OCI-LY7 (cell line): Measurements from ENCODE around the gene APBA1. TPM values are rescaled to one million over a fixed set of nuclear protein-coding genes. Genes with fewer than 3 reads are reported as not detected.

ENCODE experiments used
- BruUV-seq: library from RNA; stranded (reverse); fragments of 400-500 nt; replicated peaks from 2 replicates; lab custom pipeline; 2021; lab: Mats Ljungman, UMichigan
- CTCF ChIA-PET: fragments of 300-600 bp; sonication (Branson Sonifier 250); formaldehyde crosslinking; loops from one replicate; lab custom pipeline; 2022; ENCODE audit warnings: antibody characterized with exemption; ENCODE audit not compliant: unreplicated experiment; lab: Charles Lee
- POLR2A ChIA-PET: fragments of 300-600 bp; sonication (Branson Sonifier 250); formaldehyde crosslinking; loops from one replicate; lab custom pipeline; 2022; ENCODE audit warnings: antibody characterized with exemption; lab: Charles Lee
- DNase-seq: peaks from one replicate; pipeline ENCODE4 v3.0.0-alpha.2; 2015; ENCODE audit warnings: low spot score
- H2AFZ ChIP-seq: fragments of 200-600 bp; sonication (generic), shearing (Covaris generic); 2 replicates; pipeline ENCODE4 v1.6.1; 2014; ENCODE audit warnings: mild to moderate bottlenecking, antibody characterized with exemption, low read length, moderate library complexity
- H3K27ac ChIP-seq: fragments of 200-600 bp; sonication (generic); 2 replicates; pipeline ENCODE4 v1.5.1; 2014; ENCODE audit warnings: mixed run types, low read depth, mild to moderate bottlenecking, moderate library complexity, low read length, inconsistent platforms; ENCODE audit not compliant: poor library complexity, severe bottlenecking
- H3K36me3 ChIP-seq: fragments of 200-600 bp; sonication (generic); 2 replicates; pipeline ENCODE4 v1.6.1; 2014; ENCODE audit warnings: mild to moderate bottlenecking, antibody characterized with exemption, low read length, moderate library complexity, mixed read lengths; ENCODE audit not compliant: insufficient read depth
- H3K4me1 ChIP-seq: fragments of 200-600 bp; sonication (generic); 2 replicates; pipeline ENCODE4 v1.5.1; 2014; ENCODE audit warnings: mild to moderate bottlenecking, low read length; ENCODE audit not compliant: insufficient read depth, poor library complexity, severe bottlenecking
- H3K4me2 ChIP-seq: fragments of 200-600 bp; sonication (generic); 2 replicates; pipeline ENCODE4 v1.6.1; 2014; ENCODE audit warnings: mild to moderate bottlenecking, low read length
- H3K4me3 ChIP-seq: fragments of 200-600 bp; sonication (generic); 2 replicates; pipeline ENCODE4 v1.5.1; 2014; ENCODE audit warnings: mild to moderate bottlenecking, low read depth, low read length; ENCODE audit not compliant: poor library complexity, severe bottlenecking
- H3K79me2 ChIP-seq: fragments of 200-600 bp; sonication (generic); 2 replicates; pipeline ENCODE4 v1.6.1; 2016; ENCODE audit warnings: low read depth, mild to moderate bottlenecking, low read length, moderate library complexity, mixed read lengths; ENCODE audit not compliant: insufficient read depth
- H3K9me2 ChIP-seq: fragments of 200-600 bp; sonication (generic); 2 replicates; pipeline ENCODE4 v1.6.1; 2016; ENCODE audit warnings: mild to moderate bottlenecking, low read length, mixed read lengths; ENCODE audit not compliant: insufficient read depth
- H3K9me3 ChIP-seq: fragments of 200-600 bp; sonication (generic); 2 replicates; pipeline ENCODE4 v1.6.1; 2014; ENCODE audit warnings: mild to moderate bottlenecking, mixed run types, low read length, mixed read lengths
- H4K20me1 ChIP-seq: fragments of 200-600 bp; sonication (generic); 2 replicates; pipeline ENCODE4 v1.6.1; 2014; ENCODE audit warnings: mild to moderate bottlenecking, antibody characterized with exemption, low read length, moderate library complexity, mixed read lengths; ENCODE audit not compliant: insufficient read depth
- CTCF ChIP-seq: fragments of 200-600 bp; sonication (generic); conservative IDR thresholded peaks from 2 replicates; pipeline ENCODE4 v1.5.1; 2014; ENCODE audit warnings: mild to moderate bottlenecking, antibody characterized with exemption, low read length, moderate library complexity, mixed read lengths
- EZH2phosphoT487 ChIP-seq: fragments of 200-600 bp; sonication (generic); IDR thresholded peaks from 2 replicates; pipeline ENCODE4 v1.6.1; 2018; ENCODE audit warnings: low read depth, borderline replicate concordance, mild to moderate bottlenecking, mixed run types, antibody characterized with exemption, low read length, moderate library complexity, mixed read lengths
- intact Hi-C: fragments of 100-400 bp; cut with micrococcal nuclease; formaldehyde crosslinking; loops from one replicate; pipeline ENCODE4 v1.10.0; 2022; ENCODE audit not compliant: unreplicated experiment
- total RNA-seq, 2 experiments: library from RNA; depleted of rRNA in 1 of 2; stranded (reverse); fragments of >200 nt in 1 of 2; shearing (Covaris generic) in 1 of 2; gene quantifications; 2 replicates each; pipeline ENCODE4 v1.2.3, GENCODE V29; 2014 to 2022

APBA1 gene
- total RNA-seq, 2 experiments from 2014 or later, result not detected

GRCh38 chr9:69502671-69503301 is 169.4 kb downstream of the APBA1 start:
- Histone ChIP-seq H2AFZ (no peak overlapping the region), H3K4me3 (no peak overlapping the region), H3K4me1 (no peaks in the 10 kb centered on the region), H3K4me2 (no peak overlapping the region), H3K79me2 (no peaks in the 10 kb centered on the region), H3K27ac (no peak overlapping the region), H3K9me2 (no peaks in the 10 kb centered on the region), H3K9me3 (no peaks in the 10 kb centered on the region), H4K20me1 (no peaks in the 10 kb centered on the region), H3K36me3 (no peaks in the 10 kb centered on the region)
- POLR2A ChIA-PET, result no interaction called here
- TF ChIP-seq EZH2phosphoT487, result no peak
- no peak for TF ChIP-seq CTCF
- CTCF ChIA-PET, result no interaction called here
- intact Hi-C loops, result no loop called here
- DNase-seq, result no peak
- BruUV-seq, result no TSS peak

GRCh38 chr9:69500896-69501295 is 171.3 kb downstream of the APBA1 start:
- no peak overlapping the region for H3K4me2 ChIP-seq
- H3K4me1 ChIP-seq, result no peaks in the 10 kb centered on the region
- H4K20me1 ChIP-seq, result no peaks in the 10 kb centered on the region
- H2AFZ ChIP-seq, result no peak overlapping the region
- no peak overlapping the region for H3K27ac ChIP-seq
- no TSS peak for BruUV-seq
- CTCF ChIA-PET, result no interaction called here
- H3K9me2 ChIP-seq, result no peaks in the 10 kb centered on the region
- no peaks in the 10 kb centered on the region for H3K36me3 ChIP-seq
- H3K9me3 ChIP-seq, result no peaks in the 10 kb centered on the region
- no peaks in the 10 kb centered on the region for H3K79me2 ChIP-seq
- POLR2A ChIA-PET, result no interaction called here
- TF ChIP-seq CTCF, result no peak
- TF ChIP-seq EZH2phosphoT487, result no peak
- DNase-seq, result no peak
- intact Hi-C loops, result no loop called here
- no peak overlapping the region for H3K4me3 ChIP-seq

- ChIA-PET CTCF (no interaction called here), POLR2A (no interaction called here)
- no peak overlapping the region for H3K27ac ChIP-seq
Observed at GRCh38 chr9:69499959-69500358, 172.2 kb downstream of the APBA1 start.

More at GRCh38 chr9:69499959-69500358, 172.2 kb downstream of the APBA1 start:
- H3K4me1 ChIP-seq, result no peaks in the 10 kb centered on the region
- no peaks in the 10 kb centered on the region for H3K79me2 ChIP-seq
- H3K36me3 ChIP-seq, result no peaks in the 10 kb centered on the region
- H4K20me1 ChIP-seq, result no peaks in the 10 kb centered on the region
- intact Hi-C loops, result no loop called here
- H3K4me3 ChIP-seq, result no peak overlapping the region
- H3K4me2 ChIP-seq, result no peak overlapping the region
- no peak for TF ChIP-seq CTCF
- TF ChIP-seq EZH2phosphoT487, result no peak
- BruUV-seq, result no TSS peak
- H3K9me3 ChIP-seq, result no peaks in the 10 kb centered on the region
- H2AFZ ChIP-seq, result no peak overlapping the region
- H3K9me2 ChIP-seq, result no peaks in the 10 kb centered on the region
- no peak for DNase-seq
